Activated T-cell treated with anti-CD3 and anti-CD28 coated beads, Interleukin-2, amount 50 U/mL, for 24 hours (primary cell): ENCODE results near the gene KLF17.
"Not testable (repeated sequence)": the region's sequence is repeated elsewhere in the genome, so short reads cannot be mapped to it uniquely, and the experiment has no call there.

Source experiments
- DNase-seq: peaks from one replicate; pipeline ENCODE4 v3.0.0-alpha.2; 2020
- H3K27ac Mint-ChIP-seq: 2 replicates; pipeline ENCODE4 v1.8.0; 2020; ENCODE audit warnings: mild to moderate bottlenecking, mixed read lengths
- H3K27me3 Mint-ChIP-seq: 2 replicates; pipeline ENCODE4 v1.8.0; 2020; ENCODE audit warnings: mixed read lengths
- H3K36me3 Mint-ChIP-seq: 2 replicates; pipeline ENCODE4 v1.8.0; 2020; ENCODE audit warnings: low read depth, mixed read lengths
- H3K4me1 Mint-ChIP-seq: 2 replicates; pipeline ENCODE4 v1.8.0; 2020; ENCODE audit warnings: low read depth, mixed read lengths
- H3K4me3 Mint-ChIP-seq: 2 replicates; pipeline ENCODE4 v1.8.0; 2020; ENCODE audit warnings: mild to moderate bottlenecking, moderate library complexity, mixed read lengths
- H3K9me3 Mint-ChIP-seq: 2 replicates; pipeline ENCODE4 v1.8.0; 2020; ENCODE audit warnings: mixed read lengths

Gene KLF17

GRCh38 chr1:44094047-44094446, 24.6 kb upstream of the KLF17 start:
- no peak for DNase-seq
- Mint-ChIP-seq H3K4me3 (no peak overlapping the region), H3K36me3 (no peaks in the 10 kb centered on the region), H3K4me1 (no peaks in the 10 kb centered on the region), H3K27me3 (peaks cover 18% of the 10 kb centered on the region), H3K27ac (no peak overlapping the region), H3K9me3 (no peaks in the 10 kb centered on the region)

GRCh38 chr1:44100183-44100868, 18.3 kb upstream of the KLF17 start:
- no peaks in the 10 kb centered on the region for H3K4me1 Mint-ChIP-seq

GRCh38 chr1:44101328-44101727, 17.3 kb upstream of the KLF17 start:
- H3K27ac Mint-ChIP-seq: no peak overlapping the region

More at GRCh38 chr1:44100183-44100868, 18.3 kb upstream of the KLF17 start:
- H3K4me3 Mint-ChIP-seq: no peak overlapping the region
- H3K36me3 Mint-ChIP-seq: no peaks in the 10 kb centered on the region
- H3K27ac Mint-ChIP-seq: no peak overlapping the region
- no peaks in the 10 kb centered on the region for H3K9me3 Mint-ChIP-seq
- DNase-seq: no peak
- peaks cover 14% of the 10 kb centered on the region for H3K27me3 Mint-ChIP-seq

GRCh38 chr1:44103270-44104131, 15.1 kb upstream of the KLF17 start:
- Mint-ChIP-seq H3K9me3 (no peaks in the 10 kb centered on the region), H3K27ac (no peak overlapping the region), H3K27me3 (peaks cover 20% of the 10 kb centered on the region), H3K36me3 (no peaks in the 10 kb centered on the region), H3K4me3 (no peak overlapping the region), H3K4me1 (no peaks in the 10 kb centered on the region)
- DNase-seq: no peak

More at GRCh38 chr1:44101328-44101727, 17.3 kb upstream of the KLF17 start:
- no peak for DNase-seq
- Mint-ChIP-seq H3K4me1 (no peaks in the 10 kb centered on the region), H3K36me3 (no peaks in the 10 kb centered on the region), H3K9me3 (no peaks in the 10 kb centered on the region), H3K4me3 (no peak overlapping the region), H3K27me3 (peaks cover 18% of the 10 kb centered on the region)

- peaks cover 20% of the 10 kb centered on the region for H3K27me3 Mint-ChIP-seq
- no peak for DNase-seq
Observed at GRCh38 chr1:44105810-44106209, 12.8 kb upstream of the KLF17 start.

GRCh38 chr1:44108241-44108640, 10.4 kb upstream of the KLF17 start:
- H3K36me3 Mint-ChIP-seq: no peaks in the 10 kb centered on the region
- H3K27ac Mint-ChIP-seq: no peak overlapping the region
- no peak for DNase-seq
- no peaks in the 10 kb centered on the region for H3K9me3 Mint-ChIP-seq
- H3K4me3 Mint-ChIP-seq: no peak overlapping the region
- peaks cover 20% of the 10 kb centered on the region for H3K27me3 Mint-ChIP-seq
- H3K4me1 Mint-ChIP-seq: no peaks in the 10 kb centered on the region

More at GRCh38 chr1:44105810-44106209, 12.8 kb upstream of the KLF17 start:
- H3K4me1 Mint-ChIP-seq: no peaks in the 10 kb centered on the region
- no peak overlapping the region for H3K27ac Mint-ChIP-seq
- no peaks in the 10 kb centered on the region for H3K9me3 Mint-ChIP-seq
- H3K4me3 Mint-ChIP-seq: no peak overlapping the region
- H3K36me3 Mint-ChIP-seq: no peaks in the 10 kb centered on the region

- Mint-ChIP-seq H3K27me3 (peaks cover 20% of the 10 kb centered on the region), H3K27ac (no peak overlapping the region), H3K4me1 (no peaks in the 10 kb centered on the region), H3K9me3 (no peaks in the 10 kb centered on the region), H3K36me3 (no peaks in the 10 kb centered on the region), H3K4me3 (no peak overlapping the region)
- no peak for DNase-seq
Observed at GRCh38 chr1:44108971-44109370, 9.7 kb upstream of the KLF17 start.

- no peak overlapping the region for H3K27ac Mint-ChIP-seq
- H3K4me1 Mint-ChIP-seq: no peaks in the 10 kb centered on the region
- no peak overlapping the region for H3K4me3 Mint-ChIP-seq
- H3K36me3 Mint-ChIP-seq: no peaks in the 10 kb centered on the region
- peaks cover 18% of the 10 kb centered on the region for H3K27me3 Mint-ChIP-seq
- no peak for DNase-seq
- H3K9me3 Mint-ChIP-seq: no peaks in the 10 kb centered on the region
Observed at GRCh38 chr1:44110916-44111315, 7.7 kb upstream of the KLF17 start.

- DNase-seq: no peak
- Mint-ChIP-seq H3K27me3 (peaks cover 9% of the 10 kb centered on the region), H3K9me3 (no peaks in the 10 kb centered on the region), H3K27ac (no peak overlapping the region), H3K4me1 (no peaks in the 10 kb centered on the region), H3K4me3 (no peak overlapping the region), H3K36me3 (no peaks in the 10 kb centered on the region)
Observed at GRCh38 chr1:44111861-44112260, 6.8 kb upstream of the KLF17 start.

- H3K9me3 Mint-ChIP-seq: no peaks in the 10 kb centered on the region
- no peak for DNase-seq
- no peak overlapping the region for H3K27ac Mint-ChIP-seq
- no peaks in the 10 kb centered on the region for H3K4me1 Mint-ChIP-seq
- H3K27me3 Mint-ChIP-seq: peaks cover 8% of the 10 kb centered on the region
- H3K4me3 Mint-ChIP-seq: no peak overlapping the region
- no peaks in the 10 kb centered on the region for H3K36me3 Mint-ChIP-seq
Observed at GRCh38 chr1:44112486-44112885, 6.1 kb upstream of the KLF17 start.

- H3K9me3 Mint-ChIP-seq: no peaks in the 10 kb centered on the region
- no peaks in the 10 kb centered on the region for H3K36me3 Mint-ChIP-seq
- H3K27ac Mint-ChIP-seq: no peak overlapping the region
- no peak for DNase-seq
- H3K4me1 Mint-ChIP-seq: no peaks in the 10 kb centered on the region
- peaks cover 3% of the 10 kb centered on the region for H3K27me3 Mint-ChIP-seq
- H3K4me3 Mint-ChIP-seq: no peak overlapping the region
Observed at GRCh38 chr1:44113095-44113609, 5.5 kb upstream of the KLF17 start.

- Mint-ChIP-seq H3K27me3 (no peaks in the 10 kb centered on the region), H3K9me3 (no peaks in the 10 kb centered on the region), H3K36me3 (no peaks in the 10 kb centered on the region), H3K4me3 (no peak overlapping the region), H3K27ac (no peak overlapping the region), H3K4me1 (no peaks in the 10 kb centered on the region)
- no peak for DNase-seq
Observed at GRCh38 chr1:44114098-44114497, 4.5 kb upstream of the KLF17 start.

GRCh38 chr1:44117272-44117671, 1.3 kb upstream of the KLF17 start:
- H3K27me3 Mint-ChIP-seq, H3K4me3 Mint-ChIP-seq, DNase-seq, H3K9me3 Mint-ChIP-seq, H3K36me3 Mint-ChIP-seq, H3K27ac Mint-ChIP-seq, H3K4me1 Mint-ChIP-seq: not testable (repeated sequence)

- no peak for DNase-seq
- Mint-ChIP-seq H3K4me1 (no peaks in the 10 kb centered on the region), H3K9me3 (no peaks in the 10 kb centered on the region), H3K27me3 (peaks cover 13% of the 10 kb centered on the region), H3K27ac (no peak overlapping the region), H3K36me3 (no peaks in the 10 kb centered on the region), H3K4me3 (no peak overlapping the region)
Observed at GRCh38 chr1:44119525-44119924, 904 bp downstream of the KLF17 start.

GRCh38 chr1:44120398-44120949, 1.9 kb downstream of the KLF17 start:
- Mint-ChIP-seq H3K4me1 (no peaks in the 10 kb centered on the region), H3K27ac (no peak overlapping the region), H3K27me3 (peaks cover 17% of the 10 kb centered on the region), H3K4me3 (no peak overlapping the region), H3K36me3 (no peaks in the 10 kb centered on the region), H3K9me3 (no peaks in the 10 kb centered on the region)
- no peak for DNase-seq
